Hematopoietic multipotent progenitor cell treated with erythropoietin and hydrocortisone succinate and interleukin-3 and kit ligand, for 8 days (in vitro differentiated cells): ENCODE data around the gene BBS9.
A peak's percentile ranks its signal among the peaks of the same experiment; 100 is the strongest.
"Not testable (repeated sequence)": the region's sequence is repeated elsewhere in the genome, so short reads cannot be mapped to it uniquely, and the experiment has no call there.

Experiments
- DNase-seq: peaks from one replicate; pipeline ENCODE4 v3.0.0-alpha.2; 2015

The BBS9 gene

DNA sequence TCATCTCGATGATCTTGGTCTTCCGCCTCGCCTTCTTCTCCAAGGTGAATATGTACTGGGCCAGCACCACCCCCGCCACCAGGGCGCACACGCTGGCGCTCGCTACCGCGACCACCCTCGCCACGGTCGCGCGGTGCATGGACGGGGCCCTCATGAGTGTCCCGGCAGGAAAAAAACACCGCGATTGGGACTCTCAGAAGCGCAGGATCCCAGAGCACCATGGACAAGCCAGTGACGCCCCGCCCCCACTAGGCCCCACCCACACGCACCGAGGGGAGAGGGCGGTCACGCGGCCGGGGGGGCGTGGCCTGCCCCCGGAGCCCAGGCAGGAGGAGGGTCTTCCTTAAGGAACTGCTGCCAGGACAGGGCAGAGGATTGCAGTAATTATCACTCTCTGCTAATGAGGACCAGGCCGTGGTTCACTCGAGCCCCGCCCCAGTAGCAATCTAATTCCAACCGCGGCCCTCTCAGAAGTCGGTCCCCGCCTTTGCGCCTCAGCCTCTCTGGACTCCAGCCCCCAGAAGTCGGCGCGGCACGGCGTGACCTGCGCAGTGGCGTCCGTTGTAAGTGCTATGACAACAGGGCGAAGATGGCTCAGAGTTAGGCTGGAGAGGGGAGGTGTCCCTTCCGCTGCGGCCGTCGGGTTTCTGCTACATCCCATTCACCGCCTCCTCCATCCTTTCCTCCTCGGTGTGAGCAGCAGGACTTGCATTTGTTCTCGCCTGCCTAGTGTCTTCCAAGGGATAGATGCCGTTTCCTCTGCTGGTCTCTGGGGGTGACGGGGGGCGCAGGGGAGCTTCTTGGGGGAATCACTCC lies at the start of gene BBS9:
BBS9 (plus strand) TSS at position 575 of the 816 bp plus-strand sequence. CDS start 16,689 bp downstream, outside the sequence.
- DNase-seq: peak; percentile 97

DNA sequence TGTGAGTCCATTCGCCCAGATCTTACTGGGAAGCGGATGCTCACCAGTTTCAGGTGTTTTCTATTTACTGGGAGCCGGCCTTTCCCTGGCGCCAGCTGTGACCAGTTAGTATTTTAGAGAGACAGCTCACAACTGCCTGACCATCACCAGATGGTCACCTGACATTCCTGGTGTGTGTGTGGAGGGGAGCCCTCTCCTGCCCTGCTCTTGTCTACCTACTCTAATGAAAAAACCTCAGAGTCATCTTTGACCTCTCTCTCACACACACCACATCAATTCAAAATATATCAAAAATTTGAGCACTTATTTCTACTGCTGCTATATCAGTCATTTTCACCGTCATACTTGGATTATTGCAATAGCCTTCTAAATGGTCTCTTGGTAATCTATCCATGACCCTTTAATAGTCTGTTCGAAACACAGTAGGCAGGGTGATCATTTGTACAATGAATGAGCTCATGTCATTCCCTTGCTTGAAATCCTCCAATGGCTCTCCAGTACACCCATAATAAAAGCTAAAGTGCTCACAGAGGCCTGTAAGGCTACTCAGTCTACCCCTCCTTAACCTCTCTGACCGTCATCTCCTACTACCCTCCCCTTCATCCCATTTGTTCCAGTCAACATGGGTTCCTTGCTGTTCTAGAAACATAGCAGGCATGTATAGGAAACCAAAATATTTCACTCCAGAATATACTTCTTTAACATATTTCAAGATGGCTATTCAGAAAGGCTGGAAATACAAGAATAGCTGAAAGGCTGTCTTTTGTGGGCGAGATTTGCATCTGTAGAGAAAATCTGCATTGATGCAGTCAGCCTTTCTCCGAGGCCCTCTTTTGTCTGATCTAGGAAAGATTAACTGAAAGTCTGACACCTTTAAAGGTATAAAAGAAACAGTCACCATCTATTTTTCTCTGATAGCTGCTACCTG lies 49.3 kb upstream of the BBS9 start:
- DNase-seq: no peak

DNA sequence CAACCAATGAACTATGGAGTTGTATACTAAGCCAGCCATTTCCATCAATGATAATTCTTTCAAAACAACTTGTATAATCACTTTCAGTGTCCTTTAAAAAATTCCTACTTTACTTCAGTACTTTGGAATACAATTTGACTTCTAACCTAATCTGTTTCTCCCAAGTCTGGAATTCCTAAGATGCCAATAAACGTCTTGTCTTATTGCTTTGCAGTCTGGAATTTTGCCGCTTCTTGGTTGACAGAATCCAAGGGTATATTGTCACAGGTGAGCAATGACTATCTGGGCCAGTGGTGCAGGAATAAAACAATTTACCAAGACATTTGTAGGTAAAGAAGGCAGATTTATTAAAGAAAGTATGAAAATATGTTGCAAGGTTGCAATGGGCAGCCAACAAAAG lies 42.0 kb upstream of the BBS9 start:
- no peak for DNase-seq

DNA sequence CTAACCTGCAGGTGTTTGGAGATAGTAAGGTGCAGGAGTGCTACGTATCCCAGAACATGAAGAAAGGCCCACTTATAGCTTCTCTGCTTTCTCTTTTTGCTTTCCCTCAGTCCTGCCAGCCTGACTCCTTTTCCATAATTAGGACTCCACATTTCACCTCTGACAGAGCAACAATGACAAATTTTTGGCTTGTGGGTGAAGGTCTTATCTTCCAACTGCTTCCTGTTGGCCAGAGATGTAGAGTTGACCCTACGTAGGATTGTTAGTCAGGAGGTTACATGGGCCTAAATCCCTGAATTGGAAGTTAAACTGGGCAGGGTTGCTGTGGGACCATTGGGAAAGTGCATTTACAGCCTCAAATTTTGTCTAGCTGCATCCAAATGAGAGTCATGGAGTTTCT lies 41.5 kb upstream of the BBS9 start:
- DNase-seq: no peak

DNA sequence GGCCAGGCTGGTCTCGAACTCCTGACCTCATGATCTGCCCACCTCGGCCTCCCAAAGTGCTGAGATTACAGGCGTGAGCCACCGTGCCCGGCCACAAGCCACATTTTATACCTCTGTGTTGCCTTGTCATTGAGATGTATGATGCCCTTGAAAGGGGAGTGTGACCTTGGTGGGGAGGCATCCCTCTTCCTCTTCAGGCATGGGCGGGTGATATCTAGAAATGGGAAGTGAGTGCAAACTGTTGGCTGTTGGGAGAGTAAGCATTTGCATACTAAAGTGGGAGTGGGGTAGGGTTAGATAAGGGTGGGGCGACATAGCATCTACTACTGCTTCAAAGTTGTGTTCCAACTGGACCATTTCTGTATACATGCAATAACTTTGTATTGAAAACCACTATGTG lies 40.2 kb upstream of the BBS9 start:
- DNase-seq: no peak

DNA sequence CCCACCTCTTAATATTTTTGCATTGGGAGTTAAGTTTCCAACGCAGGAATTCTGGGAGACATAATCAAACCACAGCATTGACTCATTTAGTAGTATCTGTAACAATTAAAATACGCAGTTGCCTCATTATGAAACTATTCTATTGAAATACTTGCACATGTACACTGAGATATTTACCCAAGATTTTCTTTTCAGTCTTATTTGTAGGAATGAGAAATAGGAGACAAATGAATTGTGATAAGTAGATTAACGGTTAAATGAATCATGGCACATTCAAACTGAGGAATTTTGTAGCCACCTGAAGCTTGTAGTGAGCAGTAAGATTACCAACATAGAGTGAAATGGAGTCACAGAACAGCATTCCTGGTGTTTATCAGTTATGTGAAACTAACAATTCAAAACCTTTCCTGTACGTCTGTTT lies 38.2 kb upstream of the BBS9 start:
- no peak for DNase-seq

DNA sequence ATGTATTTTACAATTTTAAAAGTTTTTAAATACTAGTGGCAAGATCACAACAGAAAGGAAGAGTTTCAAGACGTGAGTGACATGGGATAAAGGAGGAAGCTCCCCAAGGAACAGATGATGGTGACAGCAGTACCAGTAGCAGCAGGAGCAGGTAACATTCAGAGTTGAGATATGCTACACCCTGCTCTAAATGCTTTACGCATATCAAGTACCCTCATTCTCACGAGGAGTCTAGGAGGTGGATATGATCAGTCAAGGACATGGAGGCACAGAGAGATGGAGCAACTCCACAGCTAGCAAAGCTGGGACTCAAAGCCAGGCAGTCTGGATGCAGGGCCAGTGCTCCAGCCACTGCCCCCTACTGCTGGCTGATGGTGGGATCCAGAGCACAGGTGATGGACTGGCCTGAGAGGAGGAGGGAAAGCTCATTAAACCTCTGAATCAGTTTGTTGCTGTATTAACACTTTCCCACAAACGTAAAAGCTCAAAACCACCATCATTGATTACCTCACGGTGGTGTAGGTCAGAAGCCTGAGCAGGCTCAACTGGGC lies 37.6 kb upstream of the BBS9 start:
- no peak for DNase-seq

DNA sequence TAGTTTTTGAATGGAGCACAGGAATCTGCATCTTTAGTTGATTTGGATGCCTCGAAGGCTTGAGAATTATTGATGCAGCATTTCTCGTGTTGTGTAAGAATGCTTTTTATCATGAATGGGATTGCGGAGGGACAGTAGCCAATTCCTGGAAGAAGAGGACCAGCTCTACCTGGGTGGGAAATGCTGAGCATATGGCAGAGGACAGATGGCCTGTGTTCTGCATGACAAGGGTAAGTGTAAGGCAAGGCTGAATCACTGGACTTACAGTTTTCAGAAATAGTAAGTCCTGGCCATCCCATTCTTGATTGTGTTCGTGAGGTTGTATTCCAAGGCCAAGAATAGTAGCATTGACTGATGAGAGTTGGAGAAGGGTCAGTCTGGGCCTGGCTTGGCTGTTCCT lies 36.1 kb upstream of the BBS9 start:
- no peak for DNase-seq

DNA sequence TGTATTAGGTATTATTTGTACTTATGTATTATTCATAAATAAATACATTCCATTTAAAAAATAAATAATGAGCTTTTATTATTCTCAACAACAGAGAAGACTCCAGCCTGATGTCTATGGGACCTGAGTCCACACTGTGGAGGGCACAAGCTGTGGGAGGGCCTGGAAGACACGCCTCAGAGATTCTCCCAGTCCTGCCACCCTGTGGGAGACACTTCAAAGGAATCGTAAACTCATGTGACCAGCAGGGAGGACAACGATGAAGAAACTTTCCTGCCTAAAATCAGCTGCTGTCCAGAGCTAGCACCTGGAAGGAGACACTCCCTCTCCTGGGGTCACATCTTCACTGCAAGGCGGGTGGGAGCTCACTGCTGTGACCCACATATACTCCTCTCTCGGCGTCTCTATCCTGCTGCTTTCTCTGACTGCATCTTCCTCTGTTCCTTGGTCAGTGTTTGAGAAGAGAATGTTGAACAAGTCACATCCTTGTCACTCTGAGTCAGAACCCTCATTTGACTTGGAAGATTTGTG lies 34.6 kb upstream of the BBS9 start:
- not testable (repeated sequence) for DNase-seq

DNA sequence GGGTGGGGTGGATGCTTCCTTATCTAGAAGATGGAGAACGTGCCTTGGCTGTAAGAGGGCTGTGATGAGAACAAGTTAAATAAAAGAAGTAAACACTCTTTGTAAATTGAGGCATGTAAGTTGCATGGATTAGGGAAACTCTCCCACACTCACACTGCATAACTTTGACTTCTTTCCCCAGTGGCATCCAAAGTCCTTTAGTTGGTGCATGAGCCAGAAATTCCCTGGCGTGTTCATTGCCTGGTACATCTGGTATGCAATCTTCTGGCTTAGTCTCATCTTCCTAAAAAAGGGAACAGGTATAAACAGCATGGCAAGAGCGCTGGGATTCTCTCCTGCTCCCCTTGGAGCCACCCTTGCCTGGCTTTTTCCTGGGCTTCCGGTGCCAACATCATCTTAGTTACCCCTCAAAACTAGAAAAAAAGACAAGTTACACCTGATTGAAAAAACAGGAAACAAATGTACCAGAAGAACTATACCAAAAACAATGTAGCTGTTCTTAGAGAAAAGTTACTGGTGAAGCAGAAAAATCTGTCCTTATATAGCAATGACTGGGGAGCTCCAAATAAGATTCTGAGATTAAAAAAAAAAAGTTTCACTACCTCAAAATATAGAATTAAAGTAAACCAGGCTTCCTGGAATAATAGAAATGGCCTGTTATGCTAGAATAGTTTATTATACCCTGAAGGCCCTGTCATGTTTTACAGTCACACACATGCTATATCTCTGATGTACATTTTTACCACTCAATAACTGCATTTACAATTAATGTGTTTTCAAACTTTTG lies 30.0 kb upstream of the BBS9 start:
- DNase-seq: no peak

DNA sequence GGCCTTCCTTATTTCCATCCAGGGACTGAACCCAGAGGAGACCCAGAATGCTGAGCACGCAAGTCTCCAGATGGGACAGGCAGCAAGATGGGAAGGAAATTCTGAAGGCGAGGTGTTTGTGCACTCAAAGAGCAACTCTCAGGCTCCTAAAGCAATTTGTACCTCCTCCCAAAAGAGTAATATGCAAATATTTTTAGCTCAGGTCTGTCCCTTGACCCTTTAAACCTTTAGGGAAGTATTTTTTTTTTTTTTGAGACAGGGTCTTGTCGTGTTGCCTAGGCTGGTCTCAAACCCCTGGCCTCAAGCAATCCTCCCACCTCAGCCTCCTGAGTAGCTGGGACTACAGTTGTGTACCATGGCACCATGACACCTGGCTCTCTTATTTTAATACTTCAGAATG lies 28.6 kb upstream of the BBS9 start:
- no peak for DNase-seq

DNA sequence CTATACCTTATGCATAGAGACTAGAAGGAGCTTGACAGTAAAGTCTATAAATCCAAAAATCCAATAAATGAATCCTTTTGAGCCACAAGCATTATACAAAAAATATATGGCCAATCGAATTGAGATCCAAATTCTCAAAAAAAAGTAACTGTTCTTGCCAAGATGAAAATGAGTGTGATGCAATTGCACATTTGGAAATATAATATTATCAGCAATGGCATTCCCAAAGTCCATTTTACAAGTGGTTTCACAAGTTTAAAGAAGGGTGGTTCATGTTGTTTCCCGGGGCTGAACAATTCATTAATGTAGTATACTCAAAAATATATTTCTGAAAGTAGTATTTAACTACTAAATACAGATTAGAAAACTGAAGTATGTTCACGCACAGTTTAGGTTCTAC lies 27.5 kb upstream of the BBS9 start:
- DNase-seq: no peak

DNA sequence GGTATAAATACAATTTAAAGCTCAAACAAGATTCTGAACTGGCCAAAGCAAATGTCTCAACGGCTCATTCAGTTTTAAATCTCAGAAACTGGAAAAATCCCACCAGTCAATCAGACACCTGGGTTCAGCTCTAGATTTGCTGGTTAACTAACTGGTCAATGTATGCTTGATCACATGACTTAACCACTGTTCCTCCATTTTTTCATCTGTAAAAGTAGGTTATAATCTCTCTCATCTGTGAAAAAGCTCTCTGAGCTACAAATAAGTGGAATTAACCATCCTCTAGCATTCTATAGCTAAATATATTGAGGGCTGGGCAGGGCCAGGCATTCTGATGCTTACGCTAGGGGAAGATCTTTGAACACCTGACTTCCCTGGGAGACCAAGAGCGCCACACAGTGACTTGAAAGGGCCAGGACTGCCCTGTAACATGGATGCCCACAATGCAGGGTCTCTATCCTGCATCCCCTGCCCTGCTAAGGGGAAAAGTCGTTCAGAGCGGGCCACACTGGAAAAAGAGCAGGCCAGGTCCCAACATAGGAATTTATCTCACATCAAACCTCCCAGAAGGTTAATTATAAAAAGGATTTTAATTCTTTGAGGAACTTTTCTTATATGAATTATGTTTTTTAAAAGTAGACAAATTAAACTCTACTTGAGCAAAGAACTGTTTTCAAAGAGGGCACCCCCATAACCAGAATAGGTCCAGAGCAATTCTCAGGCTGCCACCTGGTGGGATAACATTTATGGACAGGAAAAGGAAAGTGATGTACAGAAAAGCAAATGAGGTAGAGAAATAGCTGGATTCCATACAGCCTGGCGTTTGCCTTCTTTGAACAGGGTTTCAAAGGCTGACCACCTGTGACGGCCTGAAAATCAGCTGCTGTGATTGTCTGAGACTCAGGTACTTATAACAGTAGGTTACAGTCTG lies 22.0 kb upstream of the BBS9 start:
- DNase-seq: peak; percentile 64

DNA sequence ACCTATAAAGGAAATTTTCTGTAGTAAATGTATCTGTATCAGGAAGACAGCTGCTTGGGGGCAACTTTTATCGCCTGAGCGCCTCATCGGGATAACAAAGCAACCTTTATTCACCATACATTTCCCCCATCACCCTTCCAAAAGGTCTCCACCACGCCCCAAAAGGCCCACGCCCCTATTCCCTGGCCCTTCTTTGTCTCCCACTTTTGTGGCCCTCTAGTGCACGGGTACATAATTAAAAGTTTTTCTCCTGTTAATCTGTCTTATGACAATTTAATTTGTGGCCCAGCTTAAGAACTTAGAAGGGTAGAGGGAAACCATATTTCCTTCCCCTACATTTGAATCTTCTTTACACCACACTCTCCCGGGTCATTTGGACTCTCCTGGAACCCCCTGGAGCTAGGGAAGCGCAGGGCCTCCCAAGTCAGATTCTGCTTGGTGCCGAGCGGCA lies 20.8 kb upstream of the BBS9 start:
- DNase-seq: peak; percentile 66

DNA sequence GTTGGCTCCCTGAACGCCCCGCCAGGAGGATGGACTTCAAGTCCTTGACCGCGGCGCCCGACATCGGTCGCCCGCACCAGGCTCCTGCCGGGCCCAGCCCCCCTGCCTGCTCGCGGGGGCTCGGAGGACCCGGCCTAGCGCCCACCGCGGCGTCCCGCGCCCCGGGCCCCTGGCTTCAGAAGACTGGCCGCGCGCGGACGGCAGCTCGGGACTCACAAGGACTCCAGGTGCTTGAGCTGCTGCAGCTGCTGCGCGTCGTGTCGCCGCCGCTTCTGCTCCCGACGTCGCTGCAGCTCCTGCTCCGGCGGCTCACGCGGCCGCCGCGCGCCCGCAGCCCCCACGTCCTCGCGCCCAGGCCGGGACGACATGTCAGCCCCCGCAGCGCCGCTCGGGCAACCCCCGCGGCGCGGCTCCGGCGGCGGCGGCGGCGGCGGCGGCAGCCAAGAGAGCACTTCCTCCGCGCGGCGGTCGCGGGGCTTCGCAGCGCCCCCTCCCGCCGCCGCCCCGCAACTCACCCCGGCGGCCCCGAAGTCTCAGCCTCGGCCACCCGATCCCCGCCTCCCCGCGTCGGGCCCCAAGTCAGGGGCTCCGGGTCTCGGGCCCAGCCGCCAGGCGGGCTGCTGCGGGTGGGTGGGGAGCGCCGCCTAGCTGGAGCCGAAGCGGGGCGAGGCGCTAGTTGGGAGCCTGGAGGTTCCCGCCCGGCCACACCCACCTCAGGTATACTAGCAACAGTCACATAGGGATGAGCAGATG lies 20.2 kb upstream of the BBS9 start, which contains the start of gene RP9:
RP9 (minus strand) TSS at position 400 of the 753 bp plus-strand sequence; CDS start at position 368, 32 bp downstream.
- DNase-seq: peak; percentile 66

DNA sequence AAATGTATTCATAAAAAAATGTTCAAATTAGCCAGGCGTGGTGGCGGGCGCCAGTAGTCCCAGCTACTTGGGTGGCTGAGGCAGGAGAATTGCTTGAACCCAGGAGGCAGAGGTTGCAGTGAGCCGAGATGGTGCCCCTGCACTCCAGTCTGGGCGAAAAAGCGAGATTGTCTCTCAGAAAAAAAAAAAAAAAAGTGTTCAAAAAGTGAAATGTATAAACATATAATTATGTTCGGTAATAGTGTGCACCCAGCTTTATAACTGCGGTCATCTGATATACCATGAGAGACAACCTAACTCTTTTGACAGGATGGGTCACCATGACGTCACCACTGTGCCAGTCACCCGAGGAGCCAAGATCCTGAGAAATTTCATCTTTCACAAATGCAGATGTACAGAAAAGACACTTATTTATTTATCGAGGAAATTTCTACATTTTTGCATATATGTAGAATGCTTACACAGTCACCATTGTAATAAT lies 19.6 kb upstream of the BBS9 start:
- peak; percentile 26 for DNase-seq

DNA sequence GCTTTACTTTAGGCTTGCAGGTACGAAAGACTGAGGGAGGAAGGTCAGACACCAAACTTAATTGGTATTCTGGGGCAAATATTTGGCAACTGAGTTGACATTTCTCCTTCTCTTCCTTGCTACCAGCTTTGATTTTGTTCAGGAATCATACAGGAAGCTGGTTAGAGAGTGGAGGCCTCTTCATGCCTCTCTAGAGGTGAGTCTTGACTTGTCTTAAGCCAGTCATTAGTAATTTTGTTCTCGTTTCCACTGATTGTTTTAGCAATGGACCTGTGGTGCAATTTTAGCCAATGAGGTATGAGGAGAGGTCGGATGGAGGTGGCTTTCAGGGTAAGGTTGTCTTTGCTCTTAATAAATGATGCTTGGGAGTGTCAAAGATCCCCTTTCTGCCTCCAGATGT lies 17.8 kb upstream of the BBS9 start:
- DNase-seq: no peak

DNA sequence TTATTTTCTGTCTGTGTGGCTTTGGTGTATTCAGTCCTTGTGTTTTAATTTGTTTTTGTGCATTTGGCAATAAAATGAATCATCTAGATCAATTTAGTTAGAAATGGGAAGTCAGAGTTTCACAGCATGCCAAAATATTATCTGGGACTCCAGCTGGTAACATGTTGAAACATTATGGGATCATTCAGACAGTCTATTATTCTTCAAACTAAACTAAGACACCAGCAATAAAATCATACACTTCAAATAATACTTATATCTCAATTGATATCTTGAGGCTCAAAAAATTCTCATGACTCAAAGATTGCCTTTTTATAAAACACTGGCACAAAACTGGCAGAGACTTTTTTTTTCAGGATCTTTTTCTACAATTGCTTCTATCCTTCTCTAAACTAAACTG lies 14.4 kb upstream of the BBS9 start:
- no peak for DNase-seq

DNA sequence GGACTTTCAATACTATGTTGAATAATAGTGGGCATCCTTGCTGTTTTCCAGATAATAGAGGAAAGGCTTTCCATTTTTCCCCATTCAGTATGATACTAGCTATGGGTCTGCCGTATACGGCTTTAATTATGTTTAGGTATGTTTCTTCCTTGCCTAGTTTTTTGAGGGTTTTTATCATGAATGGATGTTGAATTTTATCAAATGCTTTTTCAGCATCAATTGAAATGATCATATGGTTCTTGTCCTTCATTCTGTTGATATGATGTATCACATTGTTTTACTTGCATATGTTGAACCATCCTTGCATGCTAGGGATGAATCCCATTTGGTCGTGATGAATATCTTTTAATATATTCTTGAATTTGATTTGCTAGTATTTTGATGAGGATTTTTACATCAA lies 11.0 kb upstream of the BBS9 start:
- no peak for DNase-seq

DNA sequence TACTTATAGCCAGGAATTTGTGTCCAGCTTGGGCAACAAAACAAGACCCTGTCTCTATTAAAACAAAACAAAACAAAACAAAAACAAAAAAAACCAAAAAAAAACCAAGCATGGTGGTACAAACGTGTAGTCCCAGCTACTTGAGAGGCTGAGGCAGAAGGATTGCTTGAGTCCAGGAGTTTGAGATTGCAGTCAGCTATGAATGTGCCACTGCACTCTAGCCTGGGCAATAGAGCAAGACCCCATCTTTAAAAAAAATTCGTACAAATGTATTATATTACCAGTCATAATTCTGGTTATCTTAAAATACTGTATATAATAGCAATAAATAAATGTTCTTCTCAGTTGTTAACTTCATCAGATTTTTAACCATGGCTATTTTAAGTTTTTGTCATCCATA lies 2.3 kb upstream of the BBS9 start:
- DNase-seq: no peak
